Psoas muscle (tissue), 8 donors: ENCODE data around the gene FLT3. TPM values are rescaled to one million over a fixed set of nuclear protein-coding genes. Genes with fewer than 3 reads are reported as not detected.
"Not testable (repeated sequence)": the region's sequence is repeated elsewhere in the genome, so short reads cannot be mapped to it uniquely, and the experiment has no call there.

ENCODE experiments used
- ATAC-seq, 4 donors: fragments of 200-7000 bp; cut with Tn5 transposase; one replicate each; pipeline ENCODE4 v1.9.1; 2020; ENCODE audit warnings: moderate library complexity in 3 of 4, mild to moderate bottlenecking in 2 of 4
- DNase-seq, 2 donors: peaks; one replicate each; pipeline ENCODE4 v3.0.0-alpha.2; 2020
- H3K27ac ChIP-seq: fragments of 200-600 bp; one replicate; pipeline ENCODE4 v1.8.0; 2022
- H3K27me3 ChIP-seq, 3 donors: fragments of 200-600 bp in 1 of 3; one replicate each; pipeline versions ENCODE4 v1.6.1 to v1.8.0; 2013 to 2022; ENCODE audit warnings: low read length in 2 of 3, mild to moderate bottlenecking in 2 of 3, moderate library complexity in 1 of 3; ENCODE audit not compliant: insufficient read depth in 3 of 3
- H3K36me3 ChIP-seq, 2 donors: fragments of 200-600 bp in 1 of 2; one replicate each; pipeline versions ENCODE4 v1.6.1 to v1.8.0; 2013 to 2022; ENCODE audit warnings: low read depth in 1 of 2, mild to moderate bottlenecking in 1 of 2, moderate library complexity in 1 of 2; ENCODE audit not compliant: insufficient read depth in 1 of 2
- H3K4me1 ChIP-seq: fragments of 200-600 bp; one replicate; pipeline ENCODE4 v1.8.0; 2022
- H3K4me3 ChIP-seq: fragments of 200-600 bp; one replicate; pipeline ENCODE4 v1.8.0; 2022; ENCODE audit warnings: mild to moderate bottlenecking
- H3K9me3 ChIP-seq: fragments of 200-600 bp; one replicate; pipeline ENCODE4 v1.8.0; 2022
- WGBS, 3 donors: extraction: QIAGEN DNeasy Blood & Tissue Kit; methylation state at CpG; one replicate each; pipeline versions ENCODE4 v1.1.6 to v1.1.7; 2013; 5-methylcytosine and 5-hydroxymethylcytosine counted together
- intact Hi-C, 2 donors: fragments of 100-400 bp; cut with DNase I; formaldehyde crosslinking; loops; one replicate each; pipeline versions ENCODE4 v1.11.0 to v1.14.2; 2022
- polyA plus RNA-seq, 3 donors: library from polyadenylated mRNA; stranded (reverse); fragments of 200-250 nt; gene quantifications; one replicate each; pipeline ENCODE4 v1.2.3, GENCODE V29; 2013
- total RNA-seq, 4 donors: library from RNA; stranded (reverse); fragmentation: NEBNext Ultra II Directional in 2 of 4; extraction: Animal tissue kit (Norgen Biotek cat#: 25700) in 2 of 4; gene quantifications; one replicate each; pipeline versions ENCODE4 v1.2.1 to v1.2.4, GENCODE V29; 2021 to 2023
- TF ChIP-seq, protein P1 (sequence below): fragments of 200-600 bp; IDR thresholded peaks from one replicate; pipeline ENCODE4 v1.8.0; 2022; ENCODE audit warnings: antibody characterized with exemption
- donor health status: healthy with polysubstance abuse.
- donor health status: DM: no; HTN: no; CAD: no; lungs with moderate emphysema.
- donor health status: Bipolar disorder and iron deficiency.
- donor health status: healthy.
- donor health status: DM: yes; HTN: yes; CAD: no.
- donor health status: DM: no; HTN: no; CAD: no.
- donor health status: DM: no; HTN: no; CAD: no.
- donor health status: DM: yes; HTN: yes; CAD: no.

FLT3 gene
- total and polyA plus RNA-seq, 7 donors = 0.04 to 0.19 (median 0.06) TPM; not detected in 2

GRCh38 chr13:28120317-28120716 is 19.9 kb upstream of the FLT3 start:
- TF ChIP-seq, protein P1, sequence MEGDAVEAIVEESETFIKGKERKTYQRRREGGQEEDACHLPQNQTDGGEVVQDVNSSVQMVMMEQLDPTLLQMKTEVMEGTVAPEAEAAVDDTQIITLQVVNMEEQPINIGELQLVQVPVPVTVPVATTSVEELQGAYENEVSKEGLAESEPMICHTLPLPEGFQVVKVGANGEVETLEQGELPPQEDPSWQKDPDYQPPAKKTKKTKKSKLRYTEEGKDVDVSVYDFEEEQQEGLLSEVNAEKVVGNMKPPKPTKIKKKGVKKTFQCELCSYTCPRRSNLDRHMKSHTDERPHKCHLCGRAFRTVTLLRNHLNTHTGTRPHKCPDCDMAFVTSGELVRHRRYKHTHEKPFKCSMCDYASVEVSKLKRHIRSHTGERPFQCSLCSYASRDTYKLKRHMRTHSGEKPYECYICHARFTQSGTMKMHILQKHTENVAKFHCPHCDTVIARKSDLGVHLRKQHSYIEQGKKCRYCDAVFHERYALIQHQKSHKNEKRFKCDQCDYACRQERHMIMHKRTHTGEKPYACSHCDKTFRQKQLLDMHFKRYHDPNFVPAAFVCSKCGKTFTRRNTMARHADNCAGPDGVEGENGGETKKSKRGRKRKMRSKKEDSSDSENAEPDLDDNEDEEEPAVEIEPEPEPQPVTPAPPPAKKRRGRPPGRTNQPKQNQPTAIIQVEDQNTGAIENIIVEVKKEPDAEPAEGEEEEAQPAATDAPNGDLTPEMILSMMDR = no peak
- H3K27me3 ChIP-seq = no peaks in the 10 kb centered on the region
- no peaks in the 10 kb centered on the region for H3K9me3 ChIP-seq
- no peaks in the 10 kb centered on the region for H3K4me1 ChIP-seq
- H3K27ac ChIP-seq = no peak overlapping the region
- H3K4me3 ChIP-seq = no peak overlapping the region
- ATAC-seq = no peak
- H3K36me3 ChIP-seq = no peaks in the 10 kb centered on the region
- intact Hi-C loops = no loop called here
- no peak for DNase-seq

DNA sequence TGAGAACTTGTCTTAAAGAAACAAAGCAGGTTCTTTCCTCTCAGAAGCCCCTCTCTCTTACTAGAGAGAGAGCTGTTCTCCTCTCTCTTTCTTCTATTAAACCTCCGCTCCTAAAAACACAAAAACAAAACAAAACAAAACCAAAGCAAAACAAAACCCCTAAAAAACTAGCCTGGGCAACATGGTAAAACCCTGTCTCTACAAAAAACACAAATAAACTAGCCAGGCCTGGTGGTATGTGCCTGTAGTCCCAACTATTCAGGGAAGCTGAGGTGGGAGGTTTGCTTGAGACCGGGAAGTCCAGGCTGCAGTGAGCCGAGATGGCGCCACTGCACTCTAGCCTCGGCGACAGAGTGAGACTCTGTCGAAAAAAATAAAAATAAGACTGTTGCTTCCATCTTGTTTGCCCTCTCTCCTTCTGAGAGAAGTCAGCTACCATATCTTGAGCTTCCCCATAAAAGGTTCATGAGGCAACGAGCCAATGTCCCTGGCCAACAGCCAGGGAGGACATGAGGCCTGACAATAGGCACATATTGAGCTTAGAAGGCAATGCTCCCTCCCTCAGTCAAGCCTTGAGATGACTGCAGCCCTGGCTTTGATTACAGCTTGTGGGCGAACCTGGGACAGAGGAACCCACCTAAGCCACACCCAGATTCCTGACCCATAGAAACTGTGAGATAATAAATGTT is 17.5 kb upstream of the FLT3 start:
- intact Hi-C loops = no loop called here
- Histone ChIP-seq H3K27me3 (no peaks in the 10 kb centered on the region), H3K9me3 (no peaks in the 10 kb centered on the region), H3K4me3 (no peak overlapping the region), H3K36me3 (no peaks in the 10 kb centered on the region), H3K27ac (no peak overlapping the region), H3K4me1 (no peaks in the 10 kb centered on the region)
- ATAC-seq (no peak), DNase-seq (no peak)
- TF ChIP-seq, protein P1 = no peak
- 59 to 67% (median 62%) methylated on average over 9 of the region's 9 CpGs for WGBS, 3 donors

GRCh38 chr13:28116736-28117135 is 16.4 kb upstream of the FLT3 start:
- Histone ChIP-seq H3K27ac (no peak overlapping the region), H3K36me3 (no peaks in the 10 kb centered on the region), H3K27me3 (no peaks in the 10 kb centered on the region), H3K4me3 (no peak overlapping the region), H3K9me3 (no peaks in the 10 kb centered on the region), H3K4me1 (no peaks in the 10 kb centered on the region)
- TF ChIP-seq, protein P1 = no peak
- 28 to 33% (median 33%) methylated on average over 1 of the region's 1 CpG for WGBS, 3 donors
- no peak for ATAC-seq
- no peak for DNase-seq
- intact Hi-C loops = no loop called here

GRCh38 chr13:28110414-28110813 is 10.0 kb upstream of the FLT3 start:
- TF ChIP-seq, protein P1 = no peak
- ATAC-seq = no peak
- H3K36me3 ChIP-seq = no peaks in the 10 kb centered on the region
- H3K27ac ChIP-seq = no peak overlapping the region
- no peak overlapping the region for H3K4me3 ChIP-seq
- no peaks in the 10 kb centered on the region for H3K27me3 ChIP-seq
- DNase-seq = no peak
- H3K4me1 ChIP-seq = no peaks in the 10 kb centered on the region
- H3K9me3 ChIP-seq = no peaks in the 10 kb centered on the region
- WGBS, 3 donors = 67 to 81% (median 75%) methylated on average over 3 of the region's 3 CpGs
- intact Hi-C loops = no loop called here

DNA sequence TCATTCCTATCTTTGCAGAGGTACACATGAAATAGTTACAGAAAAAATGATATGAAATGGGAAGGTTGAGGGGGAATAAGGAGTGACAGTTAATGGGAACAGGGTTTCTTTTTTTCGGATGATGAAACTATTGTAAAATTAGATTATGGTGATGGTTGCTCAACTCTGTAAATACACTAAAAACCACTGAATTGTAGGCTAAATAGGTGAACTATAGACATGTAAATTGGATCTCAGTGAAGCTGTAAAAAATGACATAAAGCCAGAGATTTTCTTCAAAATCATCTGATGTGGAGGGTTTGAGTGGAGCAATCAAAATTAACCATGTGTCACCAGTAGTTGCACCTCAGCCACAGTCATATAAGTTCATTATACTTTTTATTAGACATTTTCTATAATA is 6.6 kb upstream of the FLT3 start:
- no peak for ATAC-seq
- DNase-seq = no peak
- Histone ChIP-seq H3K27me3 (peaks cover 1 to 20% (median 4%) of the 10 kb centered on the region in 3 donors), H3K36me3 (no peaks in the 10 kb centered on the region), H3K27ac (no peak overlapping the region), H3K9me3 (no peaks in the 10 kb centered on the region), H3K4me1 (no peaks in the 10 kb centered on the region), H3K4me3 (no peak overlapping the region)
- intact Hi-C loops = no loop called here
- TF ChIP-seq, protein P1 = no peak
- WGBS, 3 donors = 52 to 76% (median 62%) methylated on average over 1 of the region's 1 CpG

GRCh38 chr13:28101886-28102285 is 1.5 kb upstream of the FLT3 start:
- ATAC-seq, H3K4me1 ChIP-seq, H3K4me3 ChIP-seq, H3K9me3 ChIP-seq, H3K36me3 ChIP-seq, H3K27ac ChIP-seq, DNase-seq, intact Hi-C loops: not testable (repeated sequence)
- WGBS, 3 donors = 84 to 93% (median 93%) methylated on average over 4 of the region's 4 CpGs
- peaks cover 4 to 68% (median 8%) of the 10 kb centered on the region in 3 donors for H3K27me3 ChIP-seq
